ENCODE measurements around the gene FOXM1.

- TF ChIP-seq CTCF (conservative IDR thresholded peaks at IDR 0.05; ENCODE audit: low read depth, low read length) (no peak), EZH2 (IDR thresholded peaks at IDR 0.05; ENCODE audit: borderline replicate concordance, low read depth, low read length, poor library complexity, severe bottlenecking) (no peak)
Measured at GRCh38 chr12:2923057-2923456, 46.1 kb upstream of the FOXM1 start.

Measured in A673 (cell line).